A204.1 (cell line): ENCODE data around the gene GRID2IP.
"Not testable (repeated sequence)": the region's sequence is repeated elsewhere in the genome, so short reads cannot be mapped to it uniquely, and the experiment has no call there.

ENCODE experiments used
- FAIRE-seq: peaks from 2 replicates; lab custom pipeline; 2012; peaks lifted over from hg19 to GRCh38; lab: Jason Lieb, UNC

The GRID2IP gene

GRCh38 chr7:6487184-6487545 is 64.1 kb downstream of the GRID2IP start:
- FAIRE-seq = no peak

GRCh38 chr7:6486438-6487183 is 64.7 kb downstream of the GRID2IP start:
- FAIRE-seq = no peak

GRCh38 chr7:6482743-6483119 is 68.5 kb downstream of the GRID2IP start:
- no peak for FAIRE-seq

GRCh38 chr7:6482307-6482706 is 69.0 kb downstream of the GRID2IP start:
- no peak for FAIRE-seq

- no peak for FAIRE-seq
Measured at GRCh38 chr7:6481445-6481844, 69.8 kb downstream of the GRID2IP start.

GRCh38 chr7:6480323-6480660 is 71.0 kb downstream of the GRID2IP start:
- no peak for FAIRE-seq

GRCh38 chr7:6479067-6479466 is 72.2 kb downstream of the GRID2IP start:
- no peak for FAIRE-seq

- no peak for FAIRE-seq
Measured at GRCh38 chr7:6478186-6478585, 73.1 kb downstream of the GRID2IP start.

- no peak for FAIRE-seq
Measured at GRCh38 chr7:6477318-6477660, 74.0 kb downstream of the GRID2IP start.

GRCh38 chr7:6476596-6477317 is 74.5 kb downstream of the GRID2IP start:
- FAIRE-seq = no peak

- FAIRE-seq = no peak
Measured at GRCh38 chr7:6475433-6476186, 75.7 kb downstream of the GRID2IP start.

- FAIRE-seq = no peak
Measured at GRCh38 chr7:6465862-6466261, 85.4 kb downstream of the GRID2IP start.

GRCh38 chr7:6463609-6464008 is 87.7 kb downstream of the GRID2IP start:
- FAIRE-seq = not testable (repeated sequence)

GRCh38 chr7:6461946-6462550 is 89.2 kb downstream of the GRID2IP start:
- no peak for FAIRE-seq

- no peak for FAIRE-seq
Measured at GRCh38 chr7:6460990-6461584, 90.2 kb downstream of the GRID2IP start.

- no peak for FAIRE-seq
Measured at GRCh38 chr7:6460303-6460702, 91.0 kb downstream of the GRID2IP start.

GRCh38 chr7:6458676-6459075 is 92.6 kb downstream of the GRID2IP start:
- FAIRE-seq = not testable (repeated sequence)

GRCh38 chr7:6453734-6454133 is 97.5 kb downstream of the GRID2IP start:
- no peak for FAIRE-seq

- FAIRE-seq = no peak
Measured at GRCh38 chr7:6451224-6451705, 100.0 kb downstream of the GRID2IP start.

- not testable (repeated sequence) for FAIRE-seq
Measured at GRCh38 chr7:6450591-6450990, 100.7 kb downstream of the GRID2IP start.

- not testable (repeated sequence) for FAIRE-seq
Measured at GRCh38 chr7:6449884-6450283, 101.4 kb downstream of the GRID2IP start.

- FAIRE-seq = no peak
Measured at GRCh38 chr7:6448943-6449543, 102.2 kb downstream of the GRID2IP start.
